ENCODE data around the gene CCDC149. TPM values are rescaled to one million over a fixed set of nuclear protein-coding genes. Genes with fewer than 3 reads are reported as not detected.

Gene CCDC149
- total RNA-seq, 1 experiment from 2014 or later, result 7.9 TPM

DNA sequence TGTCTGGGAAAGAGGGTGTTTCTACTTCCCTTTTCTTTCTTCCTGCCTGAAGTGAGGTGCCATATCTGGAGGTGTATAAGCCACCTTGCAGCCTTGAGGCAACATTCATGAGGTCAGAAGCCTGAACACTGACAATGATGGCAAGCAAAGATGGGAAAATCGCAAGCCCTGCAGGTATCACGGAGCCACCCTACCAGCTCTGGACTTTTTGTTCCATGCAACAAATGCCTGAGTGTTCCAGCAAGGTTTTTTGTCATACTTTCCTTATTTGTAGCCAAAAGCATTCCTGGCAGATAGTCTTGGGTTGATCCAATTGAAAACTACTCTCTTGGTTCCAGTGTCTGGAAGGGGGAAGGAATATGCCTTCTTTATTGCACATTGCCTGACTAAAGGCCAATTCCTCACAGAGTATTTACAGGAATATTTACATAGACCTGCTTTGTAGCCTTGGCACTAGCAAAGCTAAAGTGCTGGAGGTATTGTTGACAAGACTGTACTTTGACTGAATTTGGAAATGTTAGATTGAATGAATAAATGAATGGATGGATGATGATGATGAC is 131.8 kb downstream of the CCDC149 start:
- POLR2A ChIA-PET (ENCODE audit: unreplicated experiment), result interaction anchor here (0.7 kb wide), 1 partner anchor 186 kb away, joined by 5 read pairs; no protein-coding TSS in a partner anchor

DNA sequence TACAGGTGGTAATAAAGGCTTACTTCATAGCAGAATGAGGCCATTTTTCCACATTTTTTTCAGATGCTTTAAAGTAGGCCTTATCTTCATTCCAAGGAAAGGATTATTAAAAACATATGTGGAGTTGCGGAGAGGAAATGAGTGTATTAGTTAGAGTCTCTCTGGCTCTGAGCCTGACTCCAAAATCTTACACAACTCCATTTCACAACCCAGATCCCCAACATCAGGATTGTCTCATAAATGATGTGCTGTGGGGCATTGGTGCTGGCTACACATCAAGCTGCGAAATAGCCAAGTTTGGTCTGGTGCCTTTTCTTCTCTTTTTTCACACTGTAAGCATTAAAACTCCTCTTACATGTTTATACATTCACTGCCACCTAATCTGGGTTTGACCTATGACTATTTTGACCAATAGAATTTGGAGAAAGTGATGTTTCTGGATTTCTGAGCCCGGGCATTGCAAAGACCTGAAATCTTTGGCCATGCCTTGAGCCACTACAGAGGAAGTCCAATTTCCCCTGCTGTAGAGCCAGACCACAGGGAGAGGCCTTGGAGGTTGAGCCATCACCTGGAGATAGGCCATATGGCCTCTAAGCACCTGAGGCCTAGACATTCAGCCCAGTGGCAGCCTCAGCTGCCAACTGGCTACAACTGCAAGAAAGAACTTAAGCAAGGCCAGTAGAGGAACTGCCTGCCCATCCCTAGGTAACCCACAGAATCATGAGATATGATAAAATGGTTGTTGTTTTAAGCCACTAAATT is 134.2 kb downstream of the CCDC149 start:
- Histone ChIP-seq H3K4me3 (ENCODE audit: low read length) (no peak overlapping the region), H3K4me2 (ENCODE audit: low read length) (no peak overlapping the region), H3K9ac (ENCODE audit: low read length) (no peak overlapping the region), H3K36me3 (ENCODE audit: low read depth, low read length) (no peaks in the 10 kb centered on the region), H3K4me1 (ENCODE audit: insufficient read depth, low read length) (peaks cover 45% of the 10 kb centered on the region), H4K20me1 (ENCODE audit: low read length) (no peaks in the 10 kb centered on the region), H3K79me2 (ENCODE audit: low read length) (no peaks in the 10 kb centered on the region), H3F3A (ENCODE audit: low read length, unreplicated experiment) (no peaks in the 10 kb centered on the region), H2AFZ (ENCODE audit: low read length) (no peak overlapping the region), H3K9me2 (replicated peaks; ENCODE audit: low read length) (no peaks in the 10 kb centered on the region), H3K27ac (ENCODE audit: low read length) (no peak overlapping the region), H3K27me3 (ENCODE audit: low read length) (no peaks in the 10 kb centered on the region), H3K9me3 (ENCODE audit: low read length) (no peaks in the 10 kb centered on the region)
- CTCF ChIA-PET, result no interaction called here
- no peak for DNase-seq
- intact Hi-C loops (cut with micrococcal nuclease), result no loop called here
- ATAC-seq, result no peak
- TF ChIP-seq, protein P1, sequence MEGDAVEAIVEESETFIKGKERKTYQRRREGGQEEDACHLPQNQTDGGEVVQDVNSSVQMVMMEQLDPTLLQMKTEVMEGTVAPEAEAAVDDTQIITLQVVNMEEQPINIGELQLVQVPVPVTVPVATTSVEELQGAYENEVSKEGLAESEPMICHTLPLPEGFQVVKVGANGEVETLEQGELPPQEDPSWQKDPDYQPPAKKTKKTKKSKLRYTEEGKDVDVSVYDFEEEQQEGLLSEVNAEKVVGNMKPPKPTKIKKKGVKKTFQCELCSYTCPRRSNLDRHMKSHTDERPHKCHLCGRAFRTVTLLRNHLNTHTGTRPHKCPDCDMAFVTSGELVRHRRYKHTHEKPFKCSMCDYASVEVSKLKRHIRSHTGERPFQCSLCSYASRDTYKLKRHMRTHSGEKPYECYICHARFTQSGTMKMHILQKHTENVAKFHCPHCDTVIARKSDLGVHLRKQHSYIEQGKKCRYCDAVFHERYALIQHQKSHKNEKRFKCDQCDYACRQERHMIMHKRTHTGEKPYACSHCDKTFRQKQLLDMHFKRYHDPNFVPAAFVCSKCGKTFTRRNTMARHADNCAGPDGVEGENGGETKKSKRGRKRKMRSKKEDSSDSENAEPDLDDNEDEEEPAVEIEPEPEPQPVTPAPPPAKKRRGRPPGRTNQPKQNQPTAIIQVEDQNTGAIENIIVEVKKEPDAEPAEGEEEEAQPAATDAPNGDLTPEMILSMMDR (conservative IDR thresholded peaks at IDR 0.05; ENCODE audit: low read depth, low read length), result no peak
- TF ChIP-seq EZH2 (IDR thresholded peaks at IDR 0.05; ENCODE audit: low read length, unreplicated experiment) (no peak), EZH2phosphoT487 (IDR thresholded peaks at IDR 0.05; ENCODE audit: borderline replicate concordance, low read length) (no peak)
- POLR2A ChIA-PET (ENCODE audit: unreplicated experiment), result no interaction called here
- BruUV-seq (replicated peaks), result no TSS peak

More for the DNA sequence above, 131.8 kb downstream of the CCDC149 start:
- no peak for DNase-seq
- Histone ChIP-seq H3K9me3 (ENCODE audit: low read length) (no peaks in the 10 kb centered on the region), H3K4me2 (ENCODE audit: low read length) (no peak overlapping the region), H3K27ac (ENCODE audit: low read length) (peak overlapping the region; percentile 78), H3K9me2 (replicated peaks; ENCODE audit: low read length) (no peaks in the 10 kb centered on the region), H4K20me1 (ENCODE audit: low read length) (no peaks in the 10 kb centered on the region), H2AFZ (ENCODE audit: low read length) (no peak overlapping the region), H3K79me2 (ENCODE audit: low read length) (no peaks in the 10 kb centered on the region), H3F3A (ENCODE audit: low read length, unreplicated experiment) (no peaks in the 10 kb centered on the region), H3K36me3 (ENCODE audit: low read depth, low read length) (no peaks in the 10 kb centered on the region), H3K4me1 (ENCODE audit: insufficient read depth, low read length) (peaks cover 26% of the 10 kb centered on the region), H3K4me3 (ENCODE audit: low read length) (no peak overlapping the region), H3K9ac (ENCODE audit: low read length) (peak overlapping the region; percentile 15; the same call in 1 of the 2 replicates), H3K27me3 (ENCODE audit: low read length) (no peaks in the 10 kb centered on the region)
- TF ChIP-seq, protein P1 (conservative IDR thresholded peaks at IDR 0.05; ENCODE audit: low read depth, low read length), result no peak
- TF ChIP-seq EZH2 (IDR thresholded peaks at IDR 0.05; ENCODE audit: low read length, unreplicated experiment), result no peak
- TF ChIP-seq EZH2phosphoT487 (IDR thresholded peaks at IDR 0.05; ENCODE audit: borderline replicate concordance, low read length), result no peak
- CTCF ChIA-PET, result no interaction called here
- intact Hi-C loops (cut with micrococcal nuclease), result loop anchor here (5.0 kb wide), 1 partner anchor 184 kb away; no protein-coding TSS in a partner anchor
- no TSS peak for BruUV-seq (replicated peaks)
- ATAC-seq, result peak; percentile 44
